Loucy (cell line): ENCODE measurements around the gene STMN3.

Source experiments
- H2AFZ ChIP-seq: fragments of 200-600 bp; sonication (generic); 2 replicates; pipeline ENCODE4 v1.6.0; 2016; ENCODE audit warnings: antibody characterized with exemption, mild to moderate bottlenecking, low read length, moderate library complexity
- H3F3A ChIP-seq: fragments of 200-600 bp; 2 replicates; pipeline ENCODE4 v1.6.0; 2016; ENCODE audit warnings: antibody characterized with exemption, low read depth, mild to moderate bottlenecking
- H3K27me3 ChIP-seq: fragments of 200-600 bp; sonication (generic); 2 replicates; pipeline ENCODE4 v1.6.1; 2014; ENCODE audit warnings: low read length, mild to moderate bottlenecking; ENCODE audit not compliant: insufficient read depth, poor library complexity, severe bottlenecking
- H3K36me3 ChIP-seq: fragments of 200-600 bp; sonication (generic); 2 replicates; pipeline ENCODE4 v1.6.1; 2016; ENCODE audit warnings: low read length; ENCODE audit not compliant: insufficient read depth
- H3K4me1 ChIP-seq: fragments of 200-600 bp; sonication (generic); 2 replicates; pipeline ENCODE4 v1.5.1; 2014; ENCODE audit warnings: low read length, mild to moderate bottlenecking; ENCODE audit not compliant: insufficient read depth, poor library complexity, severe bottlenecking
- H3K4me2 ChIP-seq: fragments of 200-600 bp; sonication (generic); 2 replicates; pipeline ENCODE4 v1.6.0; 2014; ENCODE audit warnings: antibody characterized with exemption, low read length, low read depth, mild to moderate bottlenecking; ENCODE audit not compliant: poor library complexity, severe bottlenecking
- H3K4me3 ChIP-seq: fragments of 200-600 bp; sonication (generic); 2 replicates; pipeline ENCODE4 v1.5.1; 2014; ENCODE audit warnings: low read length, mild to moderate bottlenecking, mixed read lengths; ENCODE audit not compliant: poor library complexity, severe bottlenecking
- H3K79me2 ChIP-seq: fragments of 200-600 bp; sonication (generic); 2 replicates; pipeline ENCODE4 v1.6.1; 2014; ENCODE audit warnings: low read length; ENCODE audit not compliant: insufficient read depth
- H3K9ac ChIP-seq: fragments of 200-600 bp; sonication (generic); 2 replicates; pipeline ENCODE4 v1.6.0; 2014; ENCODE audit warnings: mild to moderate bottlenecking, low read depth, low read length, moderate library complexity; ENCODE audit not compliant: poor library complexity, severe bottlenecking
- H3K9me2 ChIP-seq: fragments of 200-600 bp; sonication (generic); replicated peaks from 2 replicates; pipeline ENCODE4 v1.6.1; 2016; ENCODE audit warnings: low read depth, low read length, mixed read lengths
- H3K9me3 ChIP-seq: fragments of 200-600 bp; sonication (generic); 2 replicates; pipeline ENCODE4 v1.6.1; 2014; ENCODE audit warnings: mild to moderate bottlenecking, antibody characterized with exemption, low read length, low read depth; ENCODE audit not compliant: insufficient read depth
- H4K20me1 ChIP-seq: fragments of 200-600 bp; sonication (generic); 2 replicates; pipeline ENCODE4 v1.6.0; 2014; ENCODE audit warnings: antibody characterized with exemption, low read length, mild to moderate bottlenecking; ENCODE audit not compliant: insufficient read depth, poor library complexity, severe bottlenecking
- EZH2phosphoT487 ChIP-seq: fragments of 200-600 bp; IDR thresholded peaks from 2 replicates; pipeline ENCODE4 v1.6.1; 2018; ENCODE audit warnings: antibody characterized with exemption, mild to moderate bottlenecking, moderate library complexity, borderline replicate concordance
- TF ChIP-seq, protein P1 (sequence below): fragments of 200-600 bp; sonication (generic); conservative IDR thresholded peaks from 2 replicates; pipeline ENCODE4 v1.5.1; 2014; ENCODE audit warnings: mild to moderate bottlenecking, antibody characterized with exemption, low read length

The STMN3 gene

GRCh38 chr20:63698739-63699465, 45.7 kb upstream of the STMN3 start:
- H3K36me3 ChIP-seq: no peaks in the 10 kb centered on the region; the same call in 1 of the 2 replicates
- no peak overlapping the region for H3K4me2 ChIP-seq
- no peaks in the 10 kb centered on the region for H3K27me3 ChIP-seq
- H3K79me2 ChIP-seq: no peaks in the 10 kb centered on the region
- H3K4me3 ChIP-seq: no peak overlapping the region
- no peaks in the 10 kb centered on the region for H3K9me3 ChIP-seq
- H3K9ac ChIP-seq: no peak overlapping the region
- H3K4me1 ChIP-seq: no peaks in the 10 kb centered on the region
- H2AFZ ChIP-seq: no peak overlapping the region
- TF ChIP-seq, protein P1, sequence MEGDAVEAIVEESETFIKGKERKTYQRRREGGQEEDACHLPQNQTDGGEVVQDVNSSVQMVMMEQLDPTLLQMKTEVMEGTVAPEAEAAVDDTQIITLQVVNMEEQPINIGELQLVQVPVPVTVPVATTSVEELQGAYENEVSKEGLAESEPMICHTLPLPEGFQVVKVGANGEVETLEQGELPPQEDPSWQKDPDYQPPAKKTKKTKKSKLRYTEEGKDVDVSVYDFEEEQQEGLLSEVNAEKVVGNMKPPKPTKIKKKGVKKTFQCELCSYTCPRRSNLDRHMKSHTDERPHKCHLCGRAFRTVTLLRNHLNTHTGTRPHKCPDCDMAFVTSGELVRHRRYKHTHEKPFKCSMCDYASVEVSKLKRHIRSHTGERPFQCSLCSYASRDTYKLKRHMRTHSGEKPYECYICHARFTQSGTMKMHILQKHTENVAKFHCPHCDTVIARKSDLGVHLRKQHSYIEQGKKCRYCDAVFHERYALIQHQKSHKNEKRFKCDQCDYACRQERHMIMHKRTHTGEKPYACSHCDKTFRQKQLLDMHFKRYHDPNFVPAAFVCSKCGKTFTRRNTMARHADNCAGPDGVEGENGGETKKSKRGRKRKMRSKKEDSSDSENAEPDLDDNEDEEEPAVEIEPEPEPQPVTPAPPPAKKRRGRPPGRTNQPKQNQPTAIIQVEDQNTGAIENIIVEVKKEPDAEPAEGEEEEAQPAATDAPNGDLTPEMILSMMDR: no peak
- TF ChIP-seq EZH2phosphoT487: no peak
- no peaks in the 10 kb centered on the region for H3K9me2 ChIP-seq
- no peaks in the 10 kb centered on the region for H3F3A ChIP-seq
- no peaks in the 10 kb centered on the region for H4K20me1 ChIP-seq

- Histone ChIP-seq H3K27me3 (no peaks in the 10 kb centered on the region), H4K20me1 (no peaks in the 10 kb centered on the region), H3F3A (no peaks in the 10 kb centered on the region), H3K36me3 (no peaks in the 10 kb centered on the region), H2AFZ (no peak overlapping the region), H3K9me3 (no peaks in the 10 kb centered on the region), H3K9ac (no peak overlapping the region), H3K4me3 (no peak overlapping the region), H3K9me2 (no peaks in the 10 kb centered on the region), H3K79me2 (no peaks in the 10 kb centered on the region), H3K4me2 (no peak overlapping the region), H3K4me1 (no peaks in the 10 kb centered on the region)
- TF ChIP-seq, protein P1: no peak
- TF ChIP-seq EZH2phosphoT487: no peak
These were observed 44.8 kb upstream of the STMN3 start for GRCh38 chr20:63697868-63698545.

DNA sequence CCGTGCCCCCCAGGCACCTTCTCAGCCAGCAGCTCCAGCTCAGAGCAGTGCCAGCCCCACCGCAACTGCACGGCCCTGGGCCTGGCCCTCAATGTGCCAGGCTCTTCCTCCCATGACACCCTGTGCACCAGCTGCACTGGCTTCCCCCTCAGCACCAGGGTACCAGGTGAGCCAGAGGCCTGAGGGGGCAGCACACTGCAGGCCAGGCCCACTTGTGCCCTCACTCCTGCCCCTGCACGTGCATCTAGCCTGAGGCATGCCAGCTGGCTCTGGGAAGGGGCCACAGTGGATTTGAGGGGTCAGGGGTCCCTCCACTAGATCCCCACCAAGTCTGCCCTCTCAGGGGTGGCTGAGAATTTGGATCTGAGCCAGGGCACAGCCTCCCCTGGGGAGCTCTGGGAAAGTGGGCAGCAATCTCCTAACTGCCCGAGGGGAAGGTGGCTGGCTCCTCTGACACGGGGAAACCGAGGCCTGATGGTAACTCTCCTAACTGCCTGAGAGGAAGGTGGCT, 44.2 kb upstream of the STMN3 start:
- Histone ChIP-seq H3K9me2 (no peaks in the 10 kb centered on the region), H3K4me3 (no peak overlapping the region)

More for the DNA sequence above, 44.2 kb upstream of the STMN3 start:
- no peak overlapping the region for H3K4me2 ChIP-seq
- no peaks in the 10 kb centered on the region for H3K79me2 ChIP-seq
- no peak for TF ChIP-seq EZH2phosphoT487
- TF ChIP-seq, protein P1: no peak
- H3K4me1 ChIP-seq: no peaks in the 10 kb centered on the region
- H3F3A ChIP-seq: no peaks in the 10 kb centered on the region
- H4K20me1 ChIP-seq: no peaks in the 10 kb centered on the region
- H3K27me3 ChIP-seq: no peaks in the 10 kb centered on the region
- H2AFZ ChIP-seq: no peak overlapping the region
- no peaks in the 10 kb centered on the region for H3K36me3 ChIP-seq
- no peaks in the 10 kb centered on the region for H3K9me3 ChIP-seq
- no peak overlapping the region for H3K9ac ChIP-seq
